HEK293T (cell line): ENCODE measurements around the gene PFDN1.

Experiments used
- ARNT ChIP-seq: fragments of 450-650 bp; IDR thresholded peaks from 2 replicates; pipeline ENCODE4 v1.6.1; 2017; ENCODE audit warnings: mild to moderate bottlenecking
- BHLHE40 ChIP-seq: fragments of 450-650 bp; IDR thresholded peaks from 2 replicates; pipeline ENCODE4 v1.6.1; 2016; ENCODE audit warnings: mild to moderate bottlenecking, moderate library complexity, borderline replicate concordance
- ELF4 ChIP-seq: fragments of 450-650 bp; IDR thresholded peaks from 2 replicates; pipeline ENCODE4 v1.6.1; 2017; ENCODE audit warnings: antibody characterized with exemption
- FOXA1 ChIP-seq: fragments of 450-650 bp; IDR thresholded peaks from 2 replicates; pipeline ENCODE4 v1.6.1; 2016; ENCODE audit warnings: mild to moderate bottlenecking
- FOXK2 ChIP-seq: fragments of 450-650 bp; IDR thresholded peaks from 2 replicates; pipeline ENCODE4 v1.6.1; 2016; ENCODE audit warnings: mild to moderate bottlenecking
- FOXM1 ChIP-seq: fragments of 450-650 bp; IDR thresholded peaks from 2 replicates; pipeline ENCODE4 v1.6.1; 2017; ENCODE audit warnings: mild to moderate bottlenecking, borderline replicate concordance
- HDGF ChIP-seq: fragments of 450-650 bp; IDR thresholded peaks from 2 replicates; pipeline ENCODE4 v1.6.1; 2017; ENCODE audit warnings: antibody characterized with exemption, borderline replicate concordance
- LEF1 ChIP-seq: fragments of 450-650 bp; IDR thresholded peaks from 2 replicates; pipeline ENCODE4 v1.6.1; 2017; ENCODE audit warnings: mild to moderate bottlenecking, borderline replicate concordance
- SP1 ChIP-seq: fragments of 450-650 bp; IDR thresholded peaks from 2 replicates; pipeline ENCODE4 v1.6.1; 2017
- SUZ12 ChIP-seq: fragments of 450-650 bp; IDR thresholded peaks from 2 replicates; pipeline ENCODE4 v1.6.1; 2016; ENCODE audit warnings: mild to moderate bottlenecking
- TARDBP ChIP-seq: fragments of 450-650 bp; IDR thresholded peaks from 2 replicates; pipeline ENCODE4 v1.6.1; 2016
- ZNF384 ChIP-seq: fragments of 450-650 bp; IDR thresholded peaks from 2 replicates; pipeline ENCODE4 v1.6.1; 2016
- TF ChIP-seq, protein P1 (sequence below): fragments of 450-650 bp; IDR thresholded peaks from 2 replicates; pipeline ENCODE4 v1.6.1; 2016

DNA sequence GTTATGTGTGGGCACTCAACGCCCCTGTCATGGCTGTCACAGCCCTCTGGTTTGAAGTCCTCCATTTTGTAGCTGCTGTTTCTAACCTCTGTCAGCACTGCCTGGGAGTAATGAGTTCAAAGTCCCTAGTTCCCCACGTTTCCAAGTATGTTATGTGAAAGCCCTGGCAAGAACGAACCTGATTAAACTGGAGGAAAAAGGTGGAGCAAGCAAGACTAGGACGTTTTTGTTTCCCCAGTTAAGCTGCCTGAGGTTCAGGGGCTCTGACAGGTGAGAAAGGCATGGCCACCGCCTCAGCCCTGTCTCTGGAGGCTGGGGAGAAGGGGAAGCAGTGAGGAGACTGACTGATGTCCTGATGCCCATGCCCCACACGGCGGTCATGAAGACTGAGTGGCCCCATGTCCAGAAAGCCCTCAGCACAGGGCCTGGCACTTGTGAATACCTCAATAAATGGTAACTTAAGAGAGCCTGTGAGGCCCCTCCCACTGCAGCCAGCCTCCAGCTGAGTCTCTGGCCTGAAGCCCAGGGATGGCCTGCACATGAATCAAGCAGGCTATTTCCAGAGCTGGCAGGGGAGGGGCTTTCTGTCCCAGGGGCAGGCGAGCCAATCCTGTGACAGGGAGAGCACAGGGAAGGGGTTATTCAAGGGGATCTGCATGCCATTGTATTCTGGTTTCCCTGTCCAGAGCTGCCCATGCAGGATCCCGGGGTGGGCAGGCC lies 61.8 kb downstream of the PFDN1 start:
- TF ChIP-seq HDGF = no peak
- TF ChIP-seq SUZ12 = no peak
- no peak for TF ChIP-seq SP1
- TF ChIP-seq TARDBP = no peak
- TF ChIP-seq FOXK2 = no peak
- TF ChIP-seq ARNT = no peak
- no peak for TF ChIP-seq LEF1
- no peak for TF ChIP-seq FOXM1
- TF ChIP-seq FOXA1 = no peak
- TF ChIP-seq, protein P1, sequence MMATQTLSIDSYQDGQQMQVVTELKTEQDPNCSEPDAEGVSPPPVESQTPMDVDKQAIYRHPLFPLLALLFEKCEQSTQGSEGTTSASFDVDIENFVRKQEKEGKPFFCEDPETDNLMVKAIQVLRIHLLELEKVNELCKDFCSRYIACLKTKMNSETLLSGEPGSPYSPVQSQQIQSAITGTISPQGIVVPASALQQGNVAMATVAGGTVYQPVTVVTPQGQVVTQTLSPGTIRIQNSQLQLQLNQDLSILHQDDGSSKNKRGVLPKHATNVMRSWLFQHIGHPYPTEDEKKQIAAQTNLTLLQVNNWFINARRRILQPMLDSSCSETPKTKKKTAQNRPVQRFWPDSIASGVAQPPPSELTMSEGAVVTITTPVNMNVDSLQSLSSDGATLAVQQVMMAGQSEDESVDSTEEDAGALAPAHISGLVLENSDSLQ = peak; percentile 95
- TF ChIP-seq ELF4 = no peak
- no peak for TF ChIP-seq ZNF384
- TF ChIP-seq BHLHE40 = no peak
